Urothelium cell line (cell line): ENCODE data around the gene DIS3L2.
A peak's percentile ranks its signal among the peaks of the same experiment; 100 is the strongest.
"Not testable (repeated sequence)": the region's sequence is repeated elsewhere in the genome, so short reads cannot be mapped to it uniquely, and the experiment has no call there.

Source experiments
- DNase-seq: peaks from one replicate; pipeline ENCODE4 v3.0.0; 2011; ENCODE audit warnings: low spot score, mixed read lengths
- FAIRE-seq: peaks from 2 replicates; lab custom pipeline; 2011; peaks lifted over from hg19 to GRCh38; lab: Jason Lieb, UNC

DIS3L2 gene

DNA sequence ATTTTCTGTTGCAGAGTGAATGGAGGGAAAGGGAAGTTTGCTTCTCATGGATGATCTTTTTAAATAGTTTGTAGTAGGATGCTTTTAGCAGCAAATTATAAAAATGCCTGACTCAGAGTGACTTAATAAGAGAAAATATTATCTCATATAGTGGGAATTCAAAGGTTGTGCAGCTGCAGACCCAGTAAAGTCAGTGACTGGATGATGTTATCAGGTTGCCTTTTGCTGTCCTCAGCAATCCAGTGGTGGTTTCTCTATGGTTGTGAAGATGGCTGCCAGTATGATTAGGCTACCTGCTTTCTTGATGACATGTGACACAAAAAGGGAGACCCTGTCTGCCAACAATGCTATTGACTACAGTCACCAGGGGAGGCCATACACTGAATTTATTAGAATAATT, 184.8 kb downstream of the DIS3L2 start:
- no peak for DNase-seq
- no peak for FAIRE-seq

DNA sequence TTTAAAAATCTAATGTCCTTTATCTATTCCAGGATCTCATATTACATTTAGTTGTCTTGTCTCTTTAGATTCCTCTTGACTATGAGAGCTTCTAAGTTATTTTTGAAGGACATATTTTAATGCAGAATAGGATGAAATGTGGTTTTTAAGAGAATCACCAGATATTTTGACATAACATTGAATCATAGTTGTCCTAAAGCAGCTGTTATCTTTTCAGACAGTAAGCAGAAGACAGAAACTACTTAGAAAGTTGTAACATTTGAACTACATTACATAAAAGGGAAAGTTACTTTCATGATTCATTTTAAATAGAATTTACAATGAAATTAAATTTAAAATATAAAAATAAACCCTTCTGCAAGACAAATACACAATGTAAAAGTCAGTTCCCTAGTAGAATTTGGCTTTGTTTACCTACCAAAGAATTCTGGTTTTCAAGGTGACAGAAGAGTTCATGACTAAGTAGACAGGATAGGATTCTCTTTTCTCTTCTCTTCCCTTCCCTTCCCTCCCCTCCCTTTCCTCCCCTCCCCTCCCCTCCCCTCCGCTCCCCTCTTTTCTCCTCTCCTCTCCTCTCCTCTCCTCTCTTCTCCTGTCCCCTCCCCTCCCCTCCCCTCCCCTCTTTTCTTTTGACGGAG, 186.0 kb downstream of the DIS3L2 start:
- FAIRE-seq = no peak

DNA sequence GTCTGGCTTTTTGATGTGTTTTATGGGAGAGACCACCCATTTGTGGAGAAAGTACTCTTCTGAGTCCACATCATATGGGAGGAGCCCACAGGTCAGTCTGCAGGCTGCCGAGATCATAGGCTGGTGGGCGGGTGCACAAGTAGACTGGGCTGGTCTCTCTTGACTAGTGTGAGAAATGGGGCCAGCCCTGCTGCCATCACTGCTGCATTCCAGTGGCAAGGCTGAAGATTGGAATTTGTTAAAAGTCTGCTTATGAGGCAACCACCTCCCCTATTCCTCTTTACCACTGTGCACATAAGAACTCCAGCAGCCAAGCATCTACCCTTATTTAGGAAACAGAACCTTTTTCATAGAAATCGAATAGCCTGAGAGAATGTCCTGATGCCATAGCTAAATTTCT, 200.7 kb downstream of the DIS3L2 start:
- no peak for DNase-seq
- FAIRE-seq = no peak

More for the DNA sequence above, 186.0 kb downstream of the DIS3L2 start:
- DNase-seq = no peak

DNA sequence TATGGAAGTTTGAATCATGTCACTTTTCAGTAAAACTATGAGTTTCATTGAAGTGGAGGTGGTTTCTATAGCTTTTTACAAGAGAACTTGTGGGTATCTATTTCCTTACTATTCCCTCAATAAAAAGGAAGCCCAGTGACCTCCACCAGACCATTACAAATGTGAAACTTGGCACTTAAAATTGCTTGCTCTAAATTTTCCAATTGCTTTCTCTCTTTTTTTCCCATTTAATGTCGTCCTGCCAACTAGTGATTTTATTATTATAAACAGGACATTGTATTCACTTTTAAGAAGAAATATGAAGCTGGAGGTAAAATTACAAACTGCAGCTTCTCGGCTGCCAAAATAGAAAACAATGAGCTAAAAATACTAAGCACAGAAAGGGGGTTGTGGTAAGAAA, 208.9 kb downstream of the DIS3L2 start:
- FAIRE-seq = no peak
- DNase-seq = no peak

DNA sequence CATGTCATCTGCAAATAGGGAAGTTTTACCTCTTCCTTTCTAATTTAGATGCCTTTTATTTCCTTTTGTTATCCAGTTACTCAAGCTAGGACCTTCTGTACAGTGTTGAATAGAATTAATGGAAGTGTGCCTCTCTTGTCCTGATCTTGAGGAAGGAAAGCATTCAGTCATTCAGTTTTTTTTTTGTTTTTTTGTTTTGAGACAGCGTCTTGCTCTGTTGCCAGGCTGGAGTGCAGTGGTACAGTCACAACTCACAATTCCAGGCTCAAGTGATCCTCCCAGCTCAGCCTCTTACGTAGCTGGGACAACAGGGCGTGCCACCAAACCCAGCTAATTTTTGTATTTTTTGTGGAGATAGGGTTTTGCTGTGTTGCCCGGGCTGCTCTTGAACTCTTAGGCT, 213.1 kb downstream of the DIS3L2 start:
- no peak for DNase-seq
- no peak for FAIRE-seq

DNA sequence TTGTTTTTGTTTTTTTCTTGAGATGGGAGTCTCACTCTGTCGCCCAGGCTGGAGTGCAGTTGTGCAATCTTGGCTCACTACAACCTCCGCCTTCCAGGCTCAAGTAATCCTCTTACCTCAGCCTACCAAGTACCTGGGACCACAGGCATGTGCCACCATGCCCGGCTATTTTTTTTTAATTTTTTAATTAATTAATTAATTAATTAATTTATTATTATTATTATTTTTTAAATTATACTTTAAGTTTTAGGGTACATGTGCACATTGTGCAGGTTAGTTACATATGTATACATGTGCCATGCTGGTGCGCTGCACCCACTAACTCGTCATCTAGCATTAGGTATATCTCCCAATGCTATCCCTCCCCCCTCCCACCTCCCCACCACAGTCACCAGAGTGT, 215.1 kb downstream of the DIS3L2 start:
- FAIRE-seq, DNase-seq: not testable (repeated sequence)

DNA sequence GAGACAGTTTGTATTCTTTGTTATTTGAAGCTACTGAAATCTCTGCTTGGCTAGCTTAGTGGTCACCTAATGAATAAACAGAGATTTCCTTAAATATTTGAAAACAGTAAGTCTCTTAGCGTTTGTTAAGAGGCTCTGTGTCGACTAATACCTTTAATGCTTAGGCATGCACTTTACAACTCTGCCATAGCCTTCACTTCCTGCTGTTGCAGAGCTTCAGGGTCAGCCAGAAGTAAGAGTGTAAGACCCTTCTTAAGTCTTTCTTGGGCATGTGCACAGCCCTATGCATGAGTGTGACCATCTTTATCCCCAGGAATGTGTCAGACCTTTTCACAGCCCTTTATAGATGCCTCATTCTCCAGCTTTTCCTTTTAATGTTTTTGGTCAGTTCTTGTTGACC, 221.8 kb downstream of the DIS3L2 start:
- DNase-seq (no peak), FAIRE-seq (no peak)

DNA sequence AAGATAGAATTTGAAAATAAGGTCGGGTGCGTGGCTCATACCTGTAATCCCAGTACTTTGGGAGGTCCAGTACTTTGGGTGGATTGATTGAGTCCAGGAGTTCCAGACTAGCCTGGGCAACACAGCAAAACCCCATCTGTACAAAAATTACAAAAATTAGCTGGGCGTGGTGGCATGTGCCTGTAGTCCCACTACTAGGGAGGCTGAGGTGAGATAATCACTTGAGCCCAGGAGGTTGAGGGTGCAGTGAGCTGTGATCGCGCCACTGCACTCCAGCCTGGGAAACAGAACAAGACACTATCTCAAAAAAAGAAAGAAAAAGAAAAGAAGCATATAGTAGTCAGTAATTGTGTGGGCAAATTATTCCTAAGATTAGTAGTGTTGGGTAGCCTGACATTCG, 222.8 kb downstream of the DIS3L2 start:
- FAIRE-seq (no peak), DNase-seq (no peak)

DNA sequence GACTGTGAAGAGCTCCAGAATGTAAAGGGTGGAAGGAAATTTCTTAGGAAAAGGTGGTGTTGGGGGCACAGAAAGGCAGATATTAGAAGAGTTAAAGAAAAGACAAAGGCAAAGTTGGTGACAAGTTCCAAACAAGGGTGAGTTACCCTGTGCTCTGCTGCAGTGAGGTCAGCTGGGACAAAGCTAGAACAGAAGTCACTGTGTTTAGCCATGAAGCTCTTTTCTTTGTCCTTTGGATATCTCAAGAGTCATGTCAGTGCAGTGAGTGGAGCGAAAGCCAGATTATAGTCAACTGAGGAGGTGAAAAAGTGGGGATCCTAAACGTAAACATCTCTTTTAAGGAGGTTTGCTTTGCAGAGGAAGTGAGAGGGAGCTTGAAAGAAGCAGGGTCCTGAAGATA, 229.3 kb downstream of the DIS3L2 start:
- no peak for FAIRE-seq
- no peak for DNase-seq

DNA sequence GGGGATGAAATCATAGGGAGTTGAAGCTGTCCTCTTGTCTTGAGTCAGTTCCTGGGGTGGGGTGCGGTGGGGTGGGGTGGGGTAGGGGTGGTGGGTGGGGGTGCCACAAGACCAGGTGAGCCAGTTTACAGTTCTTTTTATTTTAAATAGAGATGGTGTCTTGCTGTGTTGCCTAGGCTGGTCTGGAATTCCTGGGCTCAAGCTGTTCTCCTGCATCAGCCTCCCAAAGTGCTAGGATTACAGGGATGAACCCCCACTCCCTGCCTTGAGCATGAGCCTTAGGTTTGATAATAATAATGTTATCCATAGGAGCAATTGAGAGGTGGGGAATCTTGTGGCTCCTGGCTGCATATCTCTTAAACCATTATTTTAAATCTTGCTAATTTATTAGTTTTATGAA, 234.0 kb downstream of the DIS3L2 start:
- DNase-seq (no peak), FAIRE-seq (no peak)

DNA sequence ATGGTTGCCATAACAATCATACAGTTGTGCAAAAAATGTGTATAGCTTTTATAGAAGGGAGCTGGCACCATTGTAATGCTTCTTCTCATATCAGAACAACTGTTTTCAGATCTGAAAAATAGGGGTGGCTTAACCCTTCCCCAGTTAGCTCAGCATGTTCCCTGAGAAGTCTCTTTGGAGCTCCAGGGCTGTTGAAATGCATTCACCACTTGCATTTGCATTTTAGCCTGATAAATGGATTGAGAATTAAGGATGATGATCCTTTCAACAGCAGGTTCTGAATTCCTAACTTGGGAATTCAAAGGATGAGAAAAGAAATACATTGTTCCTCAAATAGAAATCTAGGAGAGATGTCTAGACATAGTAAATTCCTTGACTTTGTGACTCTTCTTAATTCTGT, 235.3 kb downstream of the DIS3L2 start:
- FAIRE-seq = no peak
- DNase-seq = no peak

DNA sequence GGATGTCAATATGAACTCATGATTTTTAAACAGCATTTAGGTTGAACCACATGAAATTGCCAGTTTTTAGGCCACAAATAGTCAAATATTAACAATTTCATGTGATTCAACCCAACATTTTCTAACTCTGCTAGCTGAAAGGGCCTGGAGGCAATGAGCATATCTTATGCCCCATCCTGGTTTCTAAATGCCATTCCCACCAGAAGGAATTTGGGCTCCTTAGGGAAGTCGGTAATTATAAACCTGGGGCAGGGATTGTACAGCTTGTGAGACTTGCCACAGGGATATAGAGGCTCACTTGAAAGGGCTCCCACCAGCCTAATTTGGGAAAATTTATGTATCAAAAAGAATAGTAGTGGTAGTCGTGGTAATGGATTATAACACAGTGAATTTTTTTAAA, 238.7 kb downstream of the DIS3L2 start:
- DNase-seq (no peak), FAIRE-seq (no peak)

DNA sequence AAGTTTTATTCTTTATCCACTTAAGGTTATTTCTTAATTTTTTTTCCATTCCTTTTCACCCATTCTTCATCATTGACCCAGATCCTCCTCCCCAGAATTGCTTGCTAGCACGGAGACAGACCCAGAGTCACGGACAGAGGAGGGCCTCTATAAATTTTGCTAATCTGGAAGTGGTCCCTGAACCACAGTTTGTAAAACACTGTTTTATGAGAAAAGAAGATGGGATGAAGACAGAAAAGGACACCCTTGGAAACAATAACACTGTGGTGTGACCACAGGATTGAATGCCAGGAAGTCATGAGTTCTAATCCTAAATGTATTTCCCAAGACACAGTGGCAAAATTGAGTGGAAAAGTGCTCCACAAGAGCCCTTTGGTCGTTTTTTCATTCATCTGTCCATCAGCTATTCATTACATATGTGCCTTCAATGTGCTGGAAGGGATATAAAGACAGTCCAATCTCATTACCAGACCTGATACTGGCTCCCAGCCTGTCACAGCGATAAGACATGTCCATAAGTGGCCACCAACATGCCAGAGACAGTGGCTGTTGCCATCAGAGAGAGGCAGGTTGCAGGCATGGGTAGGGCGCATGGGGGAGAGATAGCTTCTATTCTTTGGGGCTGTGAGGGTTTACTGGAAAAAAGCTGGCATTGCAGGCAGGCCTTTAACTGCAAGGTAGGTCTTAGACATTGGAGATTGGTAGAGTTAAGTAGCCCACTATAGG, 241.8 kb downstream of the DIS3L2 start:
- DNase-seq (no peak), FAIRE-seq (no peak)

DNA sequence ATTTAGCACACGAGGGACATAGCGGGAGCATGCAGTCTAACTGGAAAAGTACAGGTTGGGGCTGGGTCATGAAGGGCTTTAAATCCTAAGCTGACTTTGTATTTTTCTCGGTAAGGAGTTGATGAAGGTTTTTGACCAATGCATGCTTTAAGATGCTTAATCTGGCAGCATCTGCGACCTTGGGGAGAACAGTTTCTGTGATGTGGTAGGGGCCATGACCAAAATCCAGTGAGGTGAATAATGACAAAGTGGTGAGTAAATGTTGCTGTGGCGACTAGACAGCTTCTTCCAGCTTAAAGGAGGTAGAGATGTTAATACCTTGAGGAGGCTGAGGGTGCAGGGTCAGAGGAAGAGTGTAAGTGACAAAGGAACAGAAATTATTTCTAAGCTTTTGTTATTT, 242.4 kb downstream of the DIS3L2 start:
- DNase-seq (no peak), FAIRE-seq (peak; percentile 46)

DNA sequence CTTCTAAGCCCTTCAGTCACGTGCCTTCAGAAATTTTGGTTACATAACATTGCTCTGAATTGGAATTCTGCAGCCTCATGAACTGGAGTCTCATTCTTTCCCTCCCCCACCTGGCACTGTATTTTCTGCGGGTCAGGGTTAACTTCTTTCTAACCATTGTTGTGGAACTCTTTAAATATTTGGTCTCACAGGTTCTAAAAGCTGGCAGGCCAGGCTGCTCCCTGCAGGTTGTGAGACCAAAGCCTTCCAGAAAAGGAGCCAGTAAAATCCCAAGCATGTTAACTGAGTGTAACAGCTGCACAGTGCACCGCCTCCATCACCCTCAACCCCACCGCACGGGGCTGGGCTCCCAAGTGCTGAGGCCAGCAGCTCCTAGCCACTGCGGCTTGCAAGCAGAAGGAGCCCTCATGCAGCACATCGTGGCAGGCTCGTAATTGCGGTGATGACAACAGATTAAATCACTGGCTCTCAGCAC, 243.0 kb downstream of the DIS3L2 start:
- no peak for FAIRE-seq
- peak; percentile 10 for DNase-seq

DNA sequence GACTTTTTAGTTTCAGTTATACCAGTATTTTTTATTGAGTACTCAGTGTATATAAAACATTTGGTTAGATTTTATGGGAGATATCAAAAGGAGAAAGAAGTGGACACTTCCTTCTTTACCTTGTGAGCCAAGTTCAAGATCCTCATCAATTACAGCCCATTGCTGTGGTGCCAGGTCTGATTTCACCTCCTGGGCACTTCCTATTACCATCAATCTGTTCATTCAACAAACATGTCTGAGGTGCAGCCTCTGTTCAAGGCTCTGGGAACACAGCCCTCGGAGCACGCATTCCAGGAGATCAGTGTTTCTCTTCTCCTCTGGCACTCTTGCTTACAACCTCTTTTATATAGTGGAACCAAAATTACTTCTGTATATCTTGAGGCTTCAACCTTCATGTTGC, 245.7 kb downstream of the DIS3L2 start:
- FAIRE-seq = no peak

DNA sequence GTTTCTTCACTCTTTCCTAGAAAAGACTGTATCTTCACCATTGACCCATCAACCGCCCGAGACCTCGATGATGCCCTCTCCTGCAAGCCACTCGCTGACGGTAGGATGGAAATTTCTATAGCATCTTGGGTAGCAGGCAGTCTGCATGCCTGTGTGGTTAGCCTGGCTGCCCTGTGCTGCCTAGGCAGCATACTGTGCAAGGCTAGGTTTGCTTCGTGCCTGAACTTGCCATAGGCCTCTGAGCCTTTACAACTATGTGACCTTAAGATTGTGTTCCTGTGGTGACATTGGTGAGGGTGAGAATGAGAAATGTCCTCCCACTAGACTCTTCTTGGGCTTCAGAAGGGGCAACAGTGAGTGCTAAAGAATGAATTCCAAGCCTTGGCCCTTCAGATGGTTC, 248.8 kb downstream of the DIS3L2 start:
- no peak for FAIRE-seq
- DNase-seq = no peak

More for the DNA sequence above, 245.7 kb downstream of the DIS3L2 start:
- DNase-seq = no peak

DNA sequence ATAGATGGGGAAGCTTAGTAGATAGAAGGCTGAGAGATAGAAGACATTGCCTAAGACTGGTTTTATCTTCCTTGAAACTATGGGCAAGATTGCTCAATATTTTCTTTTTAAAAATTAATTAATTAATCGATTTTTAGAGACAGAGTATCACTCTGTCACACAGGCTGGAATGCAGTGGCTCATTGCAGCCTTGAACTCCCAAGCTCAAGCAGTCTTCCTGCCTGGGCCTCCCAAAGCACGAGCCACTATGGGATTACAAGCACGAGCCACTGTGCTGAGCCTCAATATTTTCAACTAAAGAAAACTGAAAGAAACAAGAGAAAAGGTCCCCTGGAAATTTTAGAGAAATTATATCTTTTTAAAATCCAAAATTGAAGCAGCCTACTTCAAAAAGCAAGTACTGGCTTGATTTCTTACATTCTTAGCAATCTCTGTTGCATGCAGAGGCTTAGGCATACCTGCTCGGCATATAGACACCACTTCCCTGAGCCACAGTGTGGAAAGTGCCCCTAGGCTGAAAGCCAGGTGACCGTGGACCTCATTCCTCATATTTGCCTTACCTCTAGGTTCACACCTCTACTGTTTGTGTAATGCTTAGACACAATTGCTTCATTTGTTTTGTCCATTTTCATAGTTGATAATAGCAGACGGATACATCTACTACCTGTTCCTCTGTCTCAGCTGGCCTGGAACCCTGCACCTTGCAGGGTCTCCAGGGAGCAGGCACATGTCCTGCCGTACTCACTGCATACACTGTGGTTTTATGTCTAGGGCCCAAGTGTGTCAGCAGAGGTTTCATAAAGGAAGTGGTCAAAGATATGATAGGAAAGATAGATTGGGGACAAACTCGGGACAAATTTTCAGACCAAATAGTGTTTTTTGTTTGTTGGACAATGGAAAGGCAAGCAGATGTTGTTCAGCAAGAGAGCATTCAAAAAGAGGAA, 250.5 kb downstream of the DIS3L2 start:
- DNase-seq = no peak

DNA sequence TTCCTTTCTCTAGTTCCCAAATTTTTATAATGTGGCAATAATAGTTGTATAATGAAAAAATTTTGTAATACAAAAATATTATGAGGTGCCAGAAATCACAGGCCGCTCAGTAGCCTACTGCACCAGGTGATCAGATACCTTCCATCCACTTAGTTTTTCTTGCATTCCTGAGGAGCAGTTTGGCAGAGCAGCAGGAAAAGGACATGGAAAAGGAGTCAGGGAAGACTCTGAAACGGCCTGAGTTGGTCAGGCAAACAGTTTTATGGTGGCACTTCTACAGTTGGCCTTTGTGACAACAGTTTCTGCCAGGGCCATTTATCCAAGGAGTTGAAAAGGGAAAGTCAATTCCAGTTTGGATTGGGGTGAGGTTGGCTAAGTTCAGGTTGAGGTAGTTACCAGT, 251.7 kb downstream of the DIS3L2 start:
- FAIRE-seq (no peak), DNase-seq (no peak)

More for the DNA sequence above, 250.5 kb downstream of the DIS3L2 start:
- no peak for FAIRE-seq

DNA sequence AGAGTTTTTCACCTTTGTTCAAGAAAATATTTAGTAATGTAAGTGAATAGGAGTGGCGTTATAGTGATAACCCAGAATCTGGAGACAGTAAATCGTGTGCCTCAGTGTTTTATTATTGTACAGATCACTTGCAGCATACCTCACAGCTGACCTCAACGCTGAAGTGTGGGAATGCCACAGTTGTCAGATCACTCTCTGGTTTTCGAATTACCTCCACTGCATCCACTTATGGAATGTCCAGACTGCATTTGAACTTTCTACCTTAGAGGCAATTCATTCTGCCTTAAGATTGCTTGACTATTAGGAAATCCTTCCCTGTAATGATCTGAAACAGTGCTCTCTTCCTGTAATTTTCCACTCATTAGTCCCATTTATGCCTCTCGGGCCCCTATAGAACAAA, 252.5 kb downstream of the DIS3L2 start:
- FAIRE-seq (no peak), DNase-seq (no peak)

DNA sequence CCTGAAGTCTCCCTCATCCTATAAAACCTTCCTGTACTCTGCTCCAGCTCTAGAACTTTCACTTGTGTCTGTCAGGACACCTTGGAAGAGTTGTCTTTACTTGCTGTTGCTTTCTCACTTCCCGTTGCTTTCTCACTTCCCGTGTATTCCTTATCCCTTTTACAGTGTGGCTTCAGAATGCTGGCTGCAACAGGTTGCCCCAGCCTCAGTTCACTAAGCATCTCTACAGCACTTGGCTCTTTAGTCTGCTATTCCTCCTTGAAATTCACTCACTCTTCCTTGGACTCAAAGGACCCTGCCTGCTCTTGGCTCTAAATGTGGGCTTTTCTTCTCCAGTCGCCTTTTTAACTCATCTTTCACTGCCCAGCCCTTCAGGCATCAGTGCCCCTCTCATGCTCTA, 254.5 kb downstream of the DIS3L2 start:
- no peak for DNase-seq
- no peak for FAIRE-seq
